Heart left ventricle (tissue), 16 donors: ENCODE measurements around the gene SCGB1D4. TPM values are rescaled to one million over a fixed set of nuclear protein-coding genes. Genes with fewer than 3 reads are reported as not detected.

Experiments used
- ATAC-seq, 4 donors: fragments of 200-7000 bp; cut with Tn5 transposase; one replicate each; pipeline ENCODE4 v1.9.1; 2020 to 2022; ENCODE audit warnings: moderate library complexity in 4 of 4, mild to moderate bottlenecking in 3 of 4, moderate number of reproducible peaks in 1 of 4
- DNase-seq, 5 donors: peaks; one replicate each; pipeline ENCODE4 v3.0.0-alpha.2; 2020
- H3K27ac ChIP-seq, 12 donors: fragments of 200-600 bp; sonication (generic) in 4 of 12; one replicate each; pipeline versions ENCODE4 v1.5.0 to v1.8.0; 2016 to 2022; ENCODE audit warnings: mild to moderate bottlenecking in 2 of 12
- H3K27me3 ChIP-seq, 9 donors: fragments of 200-600 bp; sonication (generic) in 2 of 9; one replicate each; pipeline versions ENCODE4 v1.5.1 to v1.8.0; 2016 to 2022; ENCODE audit warnings: mild to moderate bottlenecking in 3 of 9
- H3K36me3 ChIP-seq, 9 donors: fragments of 200-600 bp; sonication (generic) in 2 of 9; one replicate each; pipeline versions ENCODE4 v1.5.0 to v1.8.0; 2018 to 2022; ENCODE audit warnings: mild to moderate bottlenecking in 2 of 9
- H3K4me1 ChIP-seq, 12 donors: fragments of 200-600 bp; sonication (generic) in 4 of 12; one replicate each; pipeline versions ENCODE4 v1.5.0 to v1.8.0; 2016 to 2022; ENCODE audit warnings: mild to moderate bottlenecking in 3 of 12
- H3K4me3 ChIP-seq, 12 donors: fragments of 200-600 bp; sonication (generic) in 4 of 12; one replicate each; pipeline versions ENCODE4 v1.5.0 to v1.8.0; 2017 to 2022; ENCODE audit warnings: mild to moderate bottlenecking in 9 of 12, moderate library complexity in 4 of 12
- H3K9me3 ChIP-seq, 12 donors: fragments of 200-600 bp; sonication (generic) in 4 of 12; one replicate each; pipeline versions ENCODE4 v1.5.0 to v1.8.0; 2016 to 2022; ENCODE audit warnings: mild to moderate bottlenecking in 1 of 12
- CTCF ChIP-seq, 12 donors: fragments of 200-600 bp; sonication (generic) in 4 of 12; IDR thresholded peaks; one replicate each; pipeline versions ENCODE4 v1.5.0 to v1.8.0; 2018 to 2022; ENCODE audit warnings: antibody characterized with exemption in 12 of 12, mild to moderate bottlenecking in 5 of 12
- POLR2A ChIP-seq, 2 donors: fragments of 450-650 bp; IDR thresholded peaks; one replicate each; pipeline ENCODE4 v1.6.1; 2017; ENCODE audit warnings: antibody characterized with exemption in 2 of 2, mild to moderate bottlenecking in 2 of 2, moderate library complexity in 2 of 2
- WGBS, 4 donors: extraction: QIAGEN DNeasy Blood & Tissue Kit in 2 of 4; methylation state at CpG; one replicate each; pipeline versions ENCODE4 v1.1.5 to v1.1.7; 2013 to 2018; 5-methylcytosine and 5-hydroxymethylcytosine counted together
- intact Hi-C, 10 donors: fragments of 100-400 bp; cut with DNase I; formaldehyde crosslinking; loops; one replicate each; pipeline versions ENCODE4 v1.11.1 to v1.14.2; 2022
- polyA plus RNA-seq, 2 donors: library from polyadenylated mRNA; stranded (reverse); fragments of 200-250 nt; gene quantifications; one replicate each; pipeline ENCODE4 v1.2.3, GENCODE V29; 2013
- total RNA-seq, 9 donors: library from RNA; depleted of rRNA in 2 of 9; stranded (reverse); fragments of >200 nt in 2 of 9; fragmentation: NEBNext Ultra II Directional in 3 of 9; extraction: Animal tissue kit (Norgen Biotek cat#: 25700) in 3 of 9; gene quantifications; one replicate each; pipeline versions ENCODE4 v1.1.0 to v1.2.4, GENCODE V29; 2016 to 2023
- donor health status: ischemic (EF 13 %, LVEDD 7.1; RV severe dilation, severe dysfunction).
- donor health status: healthy with polysubstance abuse.
- donor health status: DM: no; HTN: yes; CAD: no.
- donor health status: DM: no; HTN: no; CAD: no.
- donor health status: ischemic (EF 25% LVEDD 6.9; RV normal size, moderate dysfunction).
- donor health status: ischemic (EF 25% LVEDD 5.7; RV mildly dilated, moderate dysfunction).
- donor health status: healthy.
- donor health status: DM: yes; HTN: yes; CAD: no.
- donor health status: ischemic (EF 35%, LVEDD 5.7; RV mildly dilated, moderate dysfunction).
- donor health status: nonischemic (EF 11% LVEDD 7.7; RV severe dilation, severe dysfunction).
- donor health status: DM: yes; HTN: yes; CAD: no.
- donor health status: PGD.
- donor health status: ischemic (EF 29% LVEDD 5.4; RV normal size, mild dysfunction).
- donor health status: nonischemic (EF 23%, LVEDD 6.1; RV moderate dilation, normal function).

SCGB1D4 gene
- total and polyA plus RNA-seq, 11 donors: not detected

DNA sequence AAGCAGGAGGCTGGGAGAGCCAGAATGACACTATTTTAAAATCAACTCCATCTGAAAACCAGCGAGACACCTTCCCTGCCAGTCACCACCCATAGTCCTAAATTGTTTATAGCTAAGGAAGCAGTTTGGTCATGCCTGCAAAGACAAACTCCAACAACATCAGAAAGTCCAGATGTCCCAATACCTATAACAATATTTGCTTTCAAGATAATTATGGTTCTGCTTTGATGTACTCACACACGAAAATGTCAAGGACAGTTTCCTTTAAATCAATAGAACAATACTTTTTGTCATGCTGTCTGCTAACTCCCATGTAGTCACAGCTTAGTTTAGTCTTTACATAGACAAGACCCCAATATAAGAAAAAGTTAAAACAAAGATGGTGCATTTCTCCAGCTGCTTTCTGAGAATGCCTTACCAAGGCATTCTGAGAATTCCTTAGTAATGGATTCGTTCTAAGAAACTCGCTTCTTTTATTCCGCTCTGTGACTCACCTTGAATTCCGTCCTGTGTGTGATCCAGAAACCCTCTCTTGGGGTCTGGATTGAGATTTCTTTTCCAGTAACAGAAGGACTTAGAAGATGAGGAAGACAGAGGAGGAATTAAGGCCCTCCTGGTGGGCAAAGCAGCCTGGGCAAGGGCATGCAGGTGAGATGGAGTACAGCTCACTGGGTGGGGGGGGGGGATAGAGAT, 38.5 kb downstream of the SCGB1D4 start:
- Histone ChIP-seq H3K4me3 (no peak overlapping the region), H3K27me3 (peaks cover 0 to 14% (median 0%) of the 10 kb centered on the region in 9 donors), H3K27ac (no peak overlapping the region), H3K4me1 (no peaks in the 10 kb centered on the region), H3K9me3 (no peaks in the 10 kb centered on the region), H3K36me3 (no peaks in the 10 kb centered on the region)
- no peak for TF ChIP-seq POLR2A (IDR thresholded peaks at IDR 0.05)
- TF ChIP-seq CTCF (IDR thresholded peaks at IDR 0.05): no peak
- no peak for DNase-seq
- no peak for ATAC-seq
- 68 to 78% (median 73%) methylated on average over 6 of the region's 6 CpGs for WGBS, 4 donors
- intact Hi-C loops: no loop called here

- ATAC-seq: no peak
- DNase-seq: no peak
- 78 to 86% (median 84%) methylated on average over 2 of the region's 2 CpGs for WGBS, 4 donors
- no peaks in the 10 kb centered on the region for H3K36me3 ChIP-seq
- intact Hi-C loops: no loop called here
- H3K4me1 ChIP-seq: no peaks in the 10 kb centered on the region
- H3K27me3 ChIP-seq: peaks cover 0 to 14% (median 0%) of the 10 kb centered on the region in 9 donors
- no peak overlapping the region for H3K27ac ChIP-seq
- no peak overlapping the region for H3K4me3 ChIP-seq
- peaks cover 0 to 30% (median 20%) of the 10 kb centered on the region in 12 donors for H3K9me3 ChIP-seq
- TF ChIP-seq POLR2A (IDR thresholded peaks at IDR 0.05) (no peak), CTCF (IDR thresholded peaks at IDR 0.05) (no peak)
Observed at GRCh38 chr11:62256281-62256680, 42.6 kb downstream of the SCGB1D4 start.

- Histone ChIP-seq H3K4me3 (no peak overlapping the region), H3K4me1 (no peaks in the 10 kb centered on the region), H3K27me3 (peaks cover 0 to 10% (median 0%) of the 10 kb centered on the region in 9 donors), H3K9me3 (peaks cover 0 to 42% (median 24%) of the 10 kb centered on the region in 12 donors), H3K36me3 (no peaks in the 10 kb centered on the region), H3K27ac (no peak overlapping the region)
- 63 to 73% (median 67%) methylated on average over 3 of the region's 3 CpGs for WGBS, 4 donors
- intact Hi-C loops: no loop called here
- TF ChIP-seq POLR2A (IDR thresholded peaks at IDR 0.05): no peak
- TF ChIP-seq CTCF (IDR thresholded peaks at IDR 0.05): no peak
- DNase-seq (no peak), ATAC-seq (no peak)
Observed at GRCh38 chr11:62253999-62254542, 44.8 kb downstream of the SCGB1D4 start.

GRCh38 chr11:62251698-62252097, 47.2 kb downstream of the SCGB1D4 start:
- no peak for DNase-seq
- ATAC-seq: no peak
- Histone ChIP-seq H3K27me3 (peaks cover 0 to 6% (median 0%) of the 10 kb centered on the region in 9 donors), H3K4me3 (no peak overlapping the region), H3K9me3 (peaks cover 0 to 42% (median 24%) of the 10 kb centered on the region in 12 donors), H3K4me1 (no peaks in the 10 kb centered on the region), H3K36me3 (no peaks in the 10 kb centered on the region), H3K27ac (no peak overlapping the region)
- TF ChIP-seq CTCF (IDR thresholded peaks at IDR 0.05) (no peak), POLR2A (IDR thresholded peaks at IDR 0.05) (no peak)
- intact Hi-C loops: no loop called here
- WGBS, 4 donors: 48 to 61% (median 55%) methylated on average over 4 of the region's 4 CpGs

Other genes with a start within 250 kb of the SCGB1D4 start
- 10 to 100 TPM; 10.1 to 22.8 (median 13.4) TPM for gene INCENP, start 175.1 kb downstream of the SCGB1D4 start, total RNA-seq
- gene INCENP, start 175.1 kb downstream of the SCGB1D4 start, polyA plus RNA-seq: 1 to 10 TPM; 2.0 to 7.7 TPM
- not detected for gene SCGB1D1, start 108.9 kb downstream of the SCGB1D4 start, total RNA-seq
- gene SCGB1D1, start 108.9 kb downstream of the SCGB1D4 start, polyA plus RNA-seq: not detected
- not detected for gene SCGB2A1, start 90.4 kb downstream of the SCGB1D4 start, total RNA-seq
- gene SCGB2A1, start 90.4 kb downstream of the SCGB1D4 start, polyA plus RNA-seq: not detected
- gene SCGB1D2, start 56.8 kb downstream of the SCGB1D4 start, total RNA-seq: 1 to 10 TPM in 4 of 9 donors, under 1 TPM in 1, not detected in 4; 0.67 to 3.8 (median 1.5) TPM
- gene SCGB1D2, start 56.8 kb downstream of the SCGB1D4 start, polyA plus RNA-seq: 1 to 10 TPM in 1 of 2 donors, under 1 TPM in 1; 0.36 to 3.1 TPM
- gene SCGB2A2, start 28.9 kb downstream of the SCGB1D4 start, total RNA-seq: not detected
- not detected for gene SCGB2A2, start 28.9 kb downstream of the SCGB1D4 start, polyA plus RNA-seq
- 10 to 100 TPM in 1 of 9 donors, 1 to 10 TPM in 8; 1.4 to 13.2 (median 3.2) TPM for gene ASRGL1, start 38.4 kb upstream of the SCGB1D4 start, total RNA-seq
- gene ASRGL1, start 38.4 kb upstream of the SCGB1D4 start, polyA plus RNA-seq: 1 to 10 TPM; 1.9 to 6.2 TPM
- not detected for gene SCGB1A1, start 120.0 kb upstream of the SCGB1D4 start, total RNA-seq
- gene SCGB1A1, start 120.0 kb upstream of the SCGB1D4 start, polyA plus RNA-seq: not detected
- 100 to 1,000 TPM; 251 to 861 (median 409) TPM for gene AHNAK, start 247.7 kb upstream of the SCGB1D4 start, total RNA-seq
- 100 to 1,000 TPM in 1 of 2 donors, 10 to 100 TPM in 1; 84.4 to 251 TPM for gene AHNAK, start 247.7 kb upstream of the SCGB1D4 start, polyA plus RNA-seq